MM.1S (cell line): ENCODE measurements around the gene TYW1.
"Not testable (repeated sequence)": the region's sequence is repeated elsewhere in the genome, so short reads cannot be mapped to it uniquely, and the experiment has no call there.

ENCODE experiments used
- DNase-seq: peaks from one replicate; pipeline ENCODE4 v3.0.0-alpha.2; 2015
- H2AFZ ChIP-seq: fragments of 300-600 bp; sonication (generic); 2 replicates; pipeline ENCODE4 v1.6.0; 2016; ENCODE audit warnings: antibody characterized with exemption, low read length
- H3F3A ChIP-seq: fragments of 300-600 bp; sonication (generic); 2 replicates; pipeline ENCODE4 v1.6.1; 2016; ENCODE audit warnings: mild to moderate bottlenecking, antibody characterized with exemption, low read length, moderate library complexity, mixed read lengths; ENCODE audit not compliant: insufficient read depth
- H3K27ac ChIP-seq: fragments of 300-600 bp; sonication (generic); 2 replicates; pipeline ENCODE4 v1.5.1; 2016; ENCODE audit warnings: mild to moderate bottlenecking, low read length
- H3K27me3 ChIP-seq: fragments of 300-600 bp; sonication (generic); replicated peaks from 2 replicates; pipeline ENCODE4 v1.6.0; 2016; ENCODE audit warnings: low read length; ENCODE audit not compliant: insufficient read depth
- H3K36me3 ChIP-seq: fragments of 300-600 bp; sonication (generic); replicated peaks from 2 replicates; pipeline ENCODE4 v1.6.1; 2016; ENCODE audit warnings: mild to moderate bottlenecking, low read length, mixed read lengths; ENCODE audit not compliant: insufficient read depth
- H3K4me1 ChIP-seq: fragments of 300-600 bp; sonication (generic); 2 replicates; pipeline ENCODE4 v1.6.1; 2016; ENCODE audit warnings: low read length, mixed read lengths
- H3K4me2 ChIP-seq: fragments of 300-600 bp; sonication (generic); 2 replicates; pipeline ENCODE4 v1.6.0; 2016; ENCODE audit warnings: low read depth, low read length
- H3K4me3 ChIP-seq: fragments of 300-600 bp; sonication (generic); 2 replicates; pipeline ENCODE4 v1.5.1; 2016; ENCODE audit warnings: low read length, mixed read lengths
- H3K79me2 ChIP-seq: fragments of 300-600 bp; sonication (generic); 2 replicates; pipeline ENCODE4 v1.6.1; 2016; ENCODE audit warnings: mixed run types, low read length, mixed read lengths
- H3K9ac ChIP-seq: fragments of 300-600 bp; sonication (generic); 2 replicates; pipeline ENCODE4 v1.6.1; 2016; ENCODE audit warnings: low read length, mixed read lengths
- H3K9me2 ChIP-seq: fragments of 300-600 bp; sonication (generic); replicated peaks from 2 replicates; pipeline ENCODE4 v1.6.1; 2016; ENCODE audit warnings: mild to moderate bottlenecking, low read length, mixed read lengths; ENCODE audit not compliant: insufficient read depth
- H3K9me3 ChIP-seq: fragments of 300-600 bp; sonication (generic); replicated peaks from 2 replicates; pipeline ENCODE4 v1.6.1; 2016; ENCODE audit warnings: mild to moderate bottlenecking, low read length, mixed read lengths; ENCODE audit not compliant: insufficient read depth
- H4K20me1 ChIP-seq: fragments of 300-600 bp; sonication (generic); 2 replicates; pipeline ENCODE4 v1.6.1; 2016; ENCODE audit warnings: mild to moderate bottlenecking, low read length, moderate library complexity, mixed read lengths; ENCODE audit not compliant: insufficient read depth
- EZH2 ChIP-seq: fragments of 300-600 bp; sonication (generic); optimal IDR thresholded peaks from 2 replicates; pipeline ENCODE3; 2017; ENCODE audit warnings: low read depth, mild to moderate bottlenecking, antibody characterized with exemption, low read length, mixed read lengths
- EZH2phosphoT487 ChIP-seq: fragments of 300-600 bp; sonication (generic); IDR thresholded peaks from 2 replicates; pipeline ENCODE4 v1.6.1; 2018; ENCODE audit warnings: antibody characterized with exemption, low read length
- TF ChIP-seq, protein P1 (sequence below): fragments of 300-600 bp; sonication (generic); IDR thresholded peaks from 2 replicates; pipeline ENCODE4 v1.5.1; 2016; ENCODE audit warnings: antibody characterized with exemption, low read length, mixed read lengths

TYW1 gene

DNA sequence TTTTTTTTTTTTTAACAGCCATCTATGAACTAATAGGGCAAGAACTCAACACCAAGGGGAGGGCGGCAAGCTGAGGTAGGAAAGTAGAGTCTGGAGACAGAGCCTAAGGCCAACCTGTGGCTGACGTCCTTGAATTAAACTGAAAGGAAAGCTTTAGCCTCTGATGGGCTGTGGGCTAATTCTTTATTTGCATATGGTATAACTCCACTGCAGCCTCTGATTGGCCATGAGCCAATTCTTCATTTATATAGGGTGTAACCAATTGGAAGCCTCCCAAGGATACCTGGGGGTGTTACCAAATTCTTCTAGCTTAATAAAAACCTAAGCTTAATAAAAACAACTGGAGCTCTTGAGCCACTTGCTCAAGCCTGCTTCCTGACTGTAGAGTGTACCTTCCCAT lies 10.3 kb downstream of the TYW1 start:
- H3K36me3 ChIP-seq: no peaks in the 10 kb centered on the region
- no peak for TF ChIP-seq EZH2phosphoT487
- TF ChIP-seq EZH2: no peak
- TF ChIP-seq, protein P1, sequence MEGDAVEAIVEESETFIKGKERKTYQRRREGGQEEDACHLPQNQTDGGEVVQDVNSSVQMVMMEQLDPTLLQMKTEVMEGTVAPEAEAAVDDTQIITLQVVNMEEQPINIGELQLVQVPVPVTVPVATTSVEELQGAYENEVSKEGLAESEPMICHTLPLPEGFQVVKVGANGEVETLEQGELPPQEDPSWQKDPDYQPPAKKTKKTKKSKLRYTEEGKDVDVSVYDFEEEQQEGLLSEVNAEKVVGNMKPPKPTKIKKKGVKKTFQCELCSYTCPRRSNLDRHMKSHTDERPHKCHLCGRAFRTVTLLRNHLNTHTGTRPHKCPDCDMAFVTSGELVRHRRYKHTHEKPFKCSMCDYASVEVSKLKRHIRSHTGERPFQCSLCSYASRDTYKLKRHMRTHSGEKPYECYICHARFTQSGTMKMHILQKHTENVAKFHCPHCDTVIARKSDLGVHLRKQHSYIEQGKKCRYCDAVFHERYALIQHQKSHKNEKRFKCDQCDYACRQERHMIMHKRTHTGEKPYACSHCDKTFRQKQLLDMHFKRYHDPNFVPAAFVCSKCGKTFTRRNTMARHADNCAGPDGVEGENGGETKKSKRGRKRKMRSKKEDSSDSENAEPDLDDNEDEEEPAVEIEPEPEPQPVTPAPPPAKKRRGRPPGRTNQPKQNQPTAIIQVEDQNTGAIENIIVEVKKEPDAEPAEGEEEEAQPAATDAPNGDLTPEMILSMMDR: no peak
- H4K20me1 ChIP-seq: no peaks in the 10 kb centered on the region
- peaks cover 4% of the 10 kb centered on the region; the same call in 1 of the 2 replicates for H3K79me2 ChIP-seq
- H3K4me1 ChIP-seq: no peaks in the 10 kb centered on the region
- H3K9ac ChIP-seq: no peak overlapping the region
- H3F3A ChIP-seq: no peaks in the 10 kb centered on the region
- H3K27me3 ChIP-seq: no peaks in the 10 kb centered on the region
- no peaks in the 10 kb centered on the region for H3K9me2 ChIP-seq
- H3K9me3 ChIP-seq: no peaks in the 10 kb centered on the region
- no peak overlapping the region for H3K4me2 ChIP-seq
- DNase-seq: no peak
- H2AFZ ChIP-seq: no peak overlapping the region
- H3K27ac ChIP-seq: no peak overlapping the region
- H3K4me3 ChIP-seq: no peak overlapping the region

DNA sequence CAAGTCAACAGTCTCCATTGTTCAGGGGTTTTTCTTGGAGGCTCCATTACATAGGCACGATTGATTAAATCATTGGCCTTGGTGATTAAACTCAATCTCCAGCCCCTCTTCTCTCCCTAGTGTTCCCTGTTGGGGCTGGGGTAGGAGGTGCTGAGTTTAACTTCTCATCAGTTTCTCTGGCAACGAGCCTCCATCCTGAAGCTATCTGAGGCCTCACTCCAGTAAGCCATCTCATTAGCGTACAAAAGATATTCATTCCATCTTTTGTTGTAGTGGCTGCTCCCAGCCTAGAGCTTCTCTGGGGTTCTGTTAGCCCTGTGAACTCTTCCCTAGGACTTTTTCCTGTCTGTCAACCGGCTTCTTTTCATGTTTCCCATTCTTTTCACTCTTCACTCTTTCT lies 11.6 kb downstream of the TYW1 start:
- Histone ChIP-seq H4K20me1 (no peaks in the 10 kb centered on the region), H3K9me3 (no peaks in the 10 kb centered on the region), H3K79me2 (peaks cover 4% of the 10 kb centered on the region; the same call in 1 of the 2 replicates), H3K9me2 (no peaks in the 10 kb centered on the region), H3F3A (no peaks in the 10 kb centered on the region), H3K4me1 (no peaks in the 10 kb centered on the region), H3K36me3 (no peaks in the 10 kb centered on the region), H3K4me2 (no peak overlapping the region), H3K4me3 (no peak overlapping the region), H3K27me3 (no peaks in the 10 kb centered on the region), H2AFZ (no peak overlapping the region), H3K27ac (no peak overlapping the region), H3K9ac (no peak overlapping the region)
- no peak for TF ChIP-seq EZH2phosphoT487
- TF ChIP-seq, protein P1: no peak
- no peak for TF ChIP-seq EZH2
- DNase-seq: no peak

DNA sequence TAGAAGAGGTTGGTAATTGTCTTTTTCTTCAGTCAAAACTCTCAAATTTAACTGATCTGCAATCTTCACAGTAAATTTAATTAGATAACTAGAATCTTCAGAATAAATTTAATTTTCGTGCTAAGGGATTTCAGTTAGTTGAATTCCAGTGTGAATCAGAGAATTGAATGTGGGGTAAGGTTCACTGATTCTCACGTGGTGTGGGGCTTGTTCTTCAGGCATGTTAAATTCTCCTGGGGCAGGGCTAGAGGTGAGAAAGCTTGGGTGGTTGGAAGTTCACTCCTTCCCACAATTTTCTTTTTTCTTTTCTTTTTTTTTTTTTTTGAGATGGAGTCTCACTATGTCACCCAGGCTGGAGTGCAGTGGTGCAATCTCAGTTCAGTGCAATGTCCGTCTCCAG lies 13.0 kb downstream of the TYW1 start:
- not testable (repeated sequence) for H3K9me2 ChIP-seq, H3K9ac ChIP-seq

DNA sequence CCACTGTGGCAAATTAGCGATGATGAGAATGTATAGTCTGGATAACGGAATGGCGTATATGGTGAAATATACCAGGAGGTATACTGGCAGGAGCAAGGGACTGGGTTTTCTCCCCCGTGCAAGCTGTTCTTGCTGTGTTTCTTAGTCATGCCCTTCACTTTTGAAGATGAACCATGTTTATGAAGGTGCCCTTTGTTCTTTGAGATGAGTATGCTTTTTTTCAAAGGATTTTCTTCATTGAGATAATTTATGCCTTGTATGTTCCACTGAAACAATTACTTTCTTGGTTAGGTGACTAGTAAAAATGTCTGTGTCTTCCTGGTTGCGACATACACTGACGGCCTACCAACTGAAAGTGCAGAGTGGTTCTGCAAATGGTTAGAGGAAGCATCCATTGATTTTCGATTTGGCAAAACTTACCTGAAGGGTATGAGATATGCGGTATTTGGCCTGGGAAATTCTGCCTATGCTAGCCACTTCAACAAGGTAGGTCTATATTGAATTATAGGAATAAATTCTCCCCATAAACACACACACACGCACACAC lies 17.5 kb downstream of the TYW1 start:
- not testable (repeated sequence) for H3F3A ChIP-seq, H3K4me3 ChIP-seq, H3K36me3 ChIP-seq, H3K9me3 ChIP-seq, H3K4me2 ChIP-seq, H3K4me1 ChIP-seq, H3K27ac ChIP-seq, H2AFZ ChIP-seq, H3K9me2 ChIP-seq, DNase-seq, H3K79me2 ChIP-seq, H3K27me3 ChIP-seq, H4K20me1 ChIP-seq, H3K9ac ChIP-seq

More for the DNA sequence above, 13.0 kb downstream of the TYW1 start:
- H3K27me3 ChIP-seq, H3K36me3 ChIP-seq, DNase-seq, H4K20me1 ChIP-seq, H2AFZ ChIP-seq, H3K4me3 ChIP-seq, H3K27ac ChIP-seq, H3K9me3 ChIP-seq, H3F3A ChIP-seq, H3K79me2 ChIP-seq, H3K4me1 ChIP-seq, H3K4me2 ChIP-seq: not testable (repeated sequence)

DNA sequence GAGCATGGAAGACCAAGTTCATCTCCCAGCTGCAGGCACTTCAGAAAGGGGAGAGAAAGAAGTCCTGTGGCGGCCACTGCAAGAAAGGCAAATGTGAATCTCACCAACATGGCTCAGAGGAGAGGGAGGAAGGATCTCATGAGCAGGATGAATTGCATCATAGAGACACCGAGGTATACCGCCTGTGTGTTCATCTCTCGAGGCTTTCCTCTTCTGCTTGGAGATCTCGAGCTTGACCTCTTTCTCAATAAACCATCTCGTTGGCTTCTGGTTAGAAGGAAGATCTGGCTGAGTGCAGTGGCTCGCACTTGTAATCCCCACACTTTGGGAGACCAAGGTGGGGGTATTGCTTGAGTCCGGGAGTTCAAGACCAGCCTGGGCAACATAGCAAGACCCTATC lies 21.3 kb downstream of the TYW1 start:
- not testable (repeated sequence) for H3K4me3 ChIP-seq, H3K4me1 ChIP-seq, H3K27me3 ChIP-seq, H3K9me3 ChIP-seq, H3K4me2 ChIP-seq, H3K9me2 ChIP-seq, H4K20me1 ChIP-seq, H3K9ac ChIP-seq, DNase-seq, H3K79me2 ChIP-seq, H3K36me3 ChIP-seq, H2AFZ ChIP-seq, H3F3A ChIP-seq, H3K27ac ChIP-seq
